AG04449 (cell line): ENCODE data around the gene HPX.

Experiments
- CTCF ChIA-PET: fragments of 350-600 bp; formaldehyde crosslinking; extraction: SDS; loops from one replicate; lab custom pipeline; 2021; ENCODE audit warnings: antibody characterized with exemption; lab: Yijun Ruan, JAX
- POLR2A ChIA-PET: fragments of 400-600, 350-600 bp; formaldehyde crosslinking; extraction: SDS; loops from one replicate; lab custom pipeline; 2020; ENCODE audit warnings: antibody characterized with exemption, inconsistent platforms; lab: Yijun Ruan, JAX
- DNase-seq: peaks from one replicate; pipeline ENCODE4 v3.0.0-alpha.2; 2010; ENCODE audit warnings: low read depth, low spot score
- H3K4me3 ChIP-seq: 2 replicates; pipeline ENCODE4 v1.5.1; 2011; ENCODE audit warnings: low read depth, mild to moderate bottlenecking, control low read depth, low read length
- CTCF ChIP-seq: IDR thresholded peaks from one replicate; pipeline ENCODE4 v1.5.1; 2011; ENCODE audit warnings: mild to moderate bottlenecking, moderate library complexity, low read length, control low read depth, inconsistent platforms; ENCODE audit not compliant: insufficient read depth; ENCODE audit errors: missing control alignments

HPX gene

GRCh38 chr11:6473451-6474412, 32.9 kb upstream of the HPX start, which contains the start of gene TRIM3:
Gene TRIM3, minus strand, starts transcription at chr11:6473941. Its CDS starts 8,246 bp downstream, at chr11:6465695.
- ChIA-PET CTCF (interaction anchor here (0.5 to 9.1 kb wide), 7 partner anchors 8 to 227 kb away, joined by 3 to 56 read pairs (median 3); partner anchors contain the start of genes MRPL17 and TIMM10B), POLR2A (interaction anchor here (1.0 to 1.5 kb wide), 5 partner anchors 8 to 172 kb away, joined by 3 to 7 read pairs (median 3); partner anchors contain the start of genes APBB1, ARFIP2 and TIMM10B)

GRCh38 chr11:6472934-6473333, 32.1 kb upstream of the HPX start:
- TF ChIP-seq CTCF, result no peak
- peak overlapping the region; percentile 77 for H3K4me3 ChIP-seq
- DNase-seq, result no peak
- ChIA-PET POLR2A (interaction anchor here (1.0 to 1.5 kb wide), 3 partner anchors 9 to 173 kb away, joined by 3 to 7 read pairs (median 3); partner anchors contain the start of genes ARFIP2 and TIMM10B), CTCF (interaction anchor here (0.5 to 9.1 kb wide), 7 partner anchors 9 to 179 kb away, joined by 3 to 56 read pairs (median 3); partner anchors contain the start of gene TIMM10B)

More at GRCh38 chr11:6473451-6474412, 32.9 kb upstream of the HPX start, which contains the start of gene TRIM3:
- peak within 1 kb of the TSS; percentile 77 for H3K4me3 ChIP-seq
- peak; percentile 10 for DNase-seq
- peak; percentile 40 for TF ChIP-seq CTCF

- CTCF ChIA-PET, result interaction anchor here (0.8 to 9.1 kb wide), 9 partner anchors 13 to 214 kb away, joined by 3 to 56 read pairs (median 3); partner anchors contain the start of gene MRPL17
- POLR2A ChIA-PET, result interaction anchor here (2.4 kb wide), 1 partner anchor 12 kb away, joined by 6 read pairs; the partner anchor contains the start of genes ARFIP2 and TIMM10B
- TF ChIP-seq CTCF, result no peak
- no peak overlapping the region for H3K4me3 ChIP-seq
- DNase-seq, result no peak
Observed at GRCh38 chr11:6469599-6469998, 28.8 kb upstream of the HPX start.

GRCh38 chr11:6468712-6469495, 28.1 kb upstream of the HPX start:
- CTCF ChIA-PET, result interaction anchor here (0.8 to 2.0 kb wide), 11 partner anchors 12 to 214 kb away, joined by 3 to 9 read pairs (median 3); partner anchors contain the start of gene MRPL17
- DNase-seq, result no peak
- H3K4me3 ChIP-seq, result no peak overlapping the region
- no peak for TF ChIP-seq CTCF
- POLR2A ChIA-PET, result interaction anchor here (2.4 kb wide), 1 partner anchor 13 kb away, joined by 6 read pairs; the partner anchor contains the start of genes ARFIP2 and TIMM10B

GRCh38 chr11:6459099-6459450, 18.3 kb upstream of the HPX start:
- TF ChIP-seq CTCF, result no peak
- no peak overlapping the region for H3K4me3 ChIP-seq
- POLR2A ChIA-PET, result no interaction called here
- CTCF ChIA-PET, result interaction anchor here (1.5 to 7.7 kb wide), 2 partner anchors 15 to 81 kb away, joined by 4 to 82 read pairs; partner anchors contain the start of gene HPX
- DNase-seq, result no peak
